SK-N-SH treated with all-trans-retinoic acid at 6 μM for 48 hours (cell line): Measurements from ENCODE around the gene SF1.

Experiments
- ATAC-seq: fragments of 200-7000 bp; cut with Tn5 transposase; 3 replicates; pipeline ENCODE4 v1.9.1; 2020; ENCODE audit warnings: mild to moderate bottlenecking, moderate library complexity
- ARNTL ChIP-seq: fragments of 450-650 bp; formaldehyde crosslinking; IDR thresholded peaks from 2 replicates; pipeline ENCODE4 v1.5.0; 2020; ENCODE audit warnings: low read depth, mild to moderate bottlenecking, moderate library complexity, borderline replicate concordance
- BACH2 ChIP-seq: fragments of 250-450 bp; sonication (Bioruptor Pico); IDR thresholded peaks from 2 replicates; pipeline ENCODE4 v1.9.0; 2021; ENCODE audit warnings: mild to moderate bottlenecking, borderline replicate concordance
- CSDC2 ChIP-seq: fragments of 250-450 bp; sonication (Bioruptor Pico); IDR thresholded peaks from 2 replicates; pipeline ENCODE4 v1.5.0; 2020; ENCODE audit warnings: mild to moderate bottlenecking, moderate library complexity
- ESRRG ChIP-seq: fragments of 250-450 bp; sonication (Bioruptor Pico); IDR thresholded peaks from 2 replicates; pipeline ENCODE4 v1.6.1; 2021; ENCODE audit warnings: mild to moderate bottlenecking
- GLIS3 ChIP-seq: fragments of 250-450 bp; sonication (Bioruptor Pico); IDR thresholded peaks from 2 replicates; pipeline ENCODE4 v1.5.0; 2020; ENCODE audit warnings: mild to moderate bottlenecking, moderate library complexity
- ISL1 ChIP-seq: fragments of 250-450 bp; sonication (Bioruptor Pico); IDR thresholded peaks from 2 replicates; pipeline ENCODE4 v2.1.2; 2022; ENCODE audit warnings: mild to moderate bottlenecking, moderate library complexity
- OSR1 ChIP-seq: fragments of 250-450 bp; sonication (Bioruptor Pico); IDR thresholded peaks from 2 replicates; pipeline ENCODE4 v1.8.0; 2022; ENCODE audit warnings: moderate library complexity, mild to moderate bottlenecking, inconsistent platforms
- PPARA ChIP-seq: fragments of 250-450 bp; sonication (Bioruptor Pico); IDR thresholded peaks from 2 replicates; pipeline ENCODE4 v1.5.0; 2020; ENCODE audit warnings: mild to moderate bottlenecking, borderline replicate concordance
- RARB ChIP-seq: fragments of 250-450 bp; sonication (Bioruptor Pico); IDR thresholded peaks from 2 replicates; pipeline ENCODE4 v1.8.0; 2021; ENCODE audit warnings: mild to moderate bottlenecking, moderate library complexity
- TCF4 ChIP-seq: fragments of 250-450 bp; sonication (Bioruptor Pico); IDR thresholded peaks from 2 replicates; pipeline ENCODE4 v1.8.0; 2021; ENCODE audit warnings: mild to moderate bottlenecking, moderate library complexity, borderline replicate concordance
- TOX ChIP-seq: fragments of 250-450 bp; sonication (Bioruptor Pico); IDR thresholded peaks from 2 replicates; pipeline ENCODE4 v1.8.0; 2021; ENCODE audit warnings: mild to moderate bottlenecking, moderate library complexity, borderline replicate concordance
- ZFP3 ChIP-seq: fragments of 250-450 bp; sonication (Bioruptor Pico); IDR thresholded peaks from 2 replicates; pipeline ENCODE4 v1.5.0; 2020; ENCODE audit warnings: mild to moderate bottlenecking, moderate library complexity
- ZFP30 ChIP-seq: fragments of 450-650 bp; formaldehyde crosslinking; IDR thresholded peaks from 2 replicates; pipeline ENCODE4 v1.5.0; 2022; ENCODE audit warnings: mild to moderate bottlenecking, moderate library complexity
- ZNF565 ChIP-seq: fragments of 450-650 bp; formaldehyde crosslinking; conservative IDR thresholded peaks from 2 replicates; pipeline ENCODE4 v1.5.0; 2020; ENCODE audit warnings: low read depth, mild to moderate bottlenecking, moderate library complexity
- ZNF8 ChIP-seq: fragments of 450-650 bp; formaldehyde crosslinking; IDR thresholded peaks from 2 replicates; pipeline ENCODE4 v1.5.0; 2020; ENCODE audit warnings: mild to moderate bottlenecking, moderate library complexity
- TF ChIP-seq, protein P1 (sequence below): fragments of 250-450 bp; sonication (Bioruptor Pico); IDR thresholded peaks from 2 replicates; pipeline ENCODE4 v1.8.0; 2020; ENCODE audit warnings: mild to moderate bottlenecking, moderate library complexity, borderline replicate concordance
- TF ChIP-seq, protein P2 (sequence below): fragments of 250-450 bp; sonication (Bioruptor Pico); IDR thresholded peaks from 2 replicates; pipeline ENCODE4 v1.5.1; 2021; ENCODE audit warnings: mild to moderate bottlenecking, moderate library complexity
- TF ChIP-seq, protein P3 (sequence below): fragments of 250-450 bp; sonication (Bioruptor Pico); IDR thresholded peaks from 2 replicates; pipeline ENCODE4 v1.5.1; 2020; ENCODE audit warnings: low read depth, mild to moderate bottlenecking, moderate library complexity
- TF ChIP-seq, protein P4 (sequence below): fragments of 250-450 bp; sonication (Bioruptor Pico); IDR thresholded peaks from 2 replicates; pipeline ENCODE4 v1.8.0; 2021; ENCODE audit warnings: low read depth, mild to moderate bottlenecking, moderate library complexity, borderline replicate concordance
- TF ChIP-seq, protein P5 (sequence below): fragments of 250-450 bp; sonication (Bioruptor Pico); IDR thresholded peaks from 2 replicates; pipeline ENCODE4 v1.5.0; 2020; ENCODE audit warnings: mild to moderate bottlenecking, moderate library complexity

The SF1 gene

DNA sequence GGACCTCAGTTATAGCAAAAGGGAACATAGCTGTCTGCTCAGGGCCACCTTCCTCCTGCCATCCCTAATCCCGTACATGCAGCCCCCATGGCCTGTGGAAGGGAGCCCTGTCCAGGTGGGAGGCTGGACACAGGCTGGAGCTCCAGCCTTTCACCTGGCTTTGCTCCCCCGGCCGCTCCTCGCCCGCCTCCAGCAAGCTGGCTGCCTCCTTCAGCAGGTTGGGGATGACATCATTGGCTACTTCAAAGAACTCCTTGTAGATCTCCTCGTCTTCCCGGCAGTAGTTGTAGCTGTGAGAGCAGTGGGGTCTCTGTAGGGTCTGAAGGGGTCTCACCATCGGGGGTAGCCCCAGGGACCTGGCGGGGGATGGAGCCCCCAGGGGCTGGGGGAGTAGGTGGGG is 27.1 kb upstream of the SF1 start (continued):
- TF ChIP-seq, protein P1, sequence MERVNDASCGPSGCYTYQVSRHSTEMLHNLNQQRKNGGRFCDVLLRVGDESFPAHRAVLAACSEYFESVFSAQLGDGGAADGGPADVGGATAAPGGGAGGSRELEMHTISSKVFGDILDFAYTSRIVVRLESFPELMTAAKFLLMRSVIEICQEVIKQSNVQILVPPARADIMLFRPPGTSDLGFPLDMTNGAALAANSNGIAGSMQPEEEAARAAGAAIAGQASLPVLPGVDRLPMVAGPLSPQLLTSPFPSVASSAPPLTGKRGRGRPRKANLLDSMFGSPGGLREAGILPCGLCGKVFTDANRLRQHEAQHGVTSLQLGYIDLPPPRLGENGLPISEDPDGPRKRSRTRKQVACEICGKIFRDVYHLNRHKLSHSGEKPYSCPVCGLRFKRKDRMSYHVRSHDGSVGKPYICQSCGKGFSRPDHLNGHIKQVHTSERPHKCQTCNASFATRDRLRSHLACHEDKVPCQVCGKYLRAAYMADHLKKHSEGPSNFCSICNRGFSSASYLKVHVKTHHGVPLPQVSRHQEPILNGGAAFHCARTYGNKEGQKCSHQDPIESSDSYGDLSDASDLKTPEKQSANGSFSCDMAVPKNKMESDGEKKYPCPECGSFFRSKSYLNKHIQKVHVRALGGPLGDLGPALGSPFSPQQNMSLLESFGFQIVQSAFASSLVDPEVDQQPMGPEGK = no peak

DNA sequence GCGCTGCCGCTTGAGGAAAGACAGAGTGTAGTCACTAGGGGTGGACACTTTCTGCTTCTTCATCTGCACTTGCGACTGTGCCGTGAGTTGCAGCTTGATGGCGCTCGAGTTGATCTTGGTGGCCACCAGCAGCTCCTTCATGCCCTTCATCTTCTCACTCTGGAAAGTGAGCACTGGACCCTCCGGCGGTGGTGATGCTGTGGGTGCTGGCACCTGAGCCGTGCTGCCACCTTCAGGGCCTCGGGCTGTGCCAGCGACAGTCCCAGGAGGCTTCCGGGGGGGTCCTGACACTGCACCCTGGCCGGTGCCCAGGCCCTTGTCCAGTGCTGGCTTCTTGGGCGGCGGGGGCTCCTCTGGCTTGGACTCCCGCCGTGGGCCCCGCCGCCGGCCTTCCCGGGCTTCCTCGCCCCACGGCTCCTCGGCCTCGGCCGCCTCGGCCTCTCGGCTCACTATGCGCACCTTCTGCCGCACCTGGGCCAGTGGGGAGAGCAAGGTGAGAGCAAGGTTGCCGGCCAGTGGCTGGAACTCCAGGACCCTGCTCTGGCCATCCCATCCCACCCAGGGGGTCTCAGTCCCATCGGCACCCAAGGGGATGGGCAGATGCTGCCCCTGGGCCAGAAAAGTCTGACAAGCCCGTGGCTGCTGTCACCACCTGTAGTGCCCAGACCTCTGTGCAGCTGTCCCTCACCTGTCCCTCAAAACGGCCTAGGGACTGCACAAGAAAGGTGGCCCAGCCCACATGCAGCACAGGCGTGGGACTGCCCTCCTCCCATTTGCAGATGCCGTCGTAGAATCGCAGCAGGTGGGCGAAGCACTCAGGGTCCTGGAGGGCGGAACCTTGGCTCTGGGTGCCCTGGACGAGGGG is 26.2 kb upstream of the SF1 start:
- no peak for ATAC-seq
- TF ChIP-seq ISL1 (CRISPR knock-in tag) (no peak), PPARA (CRISPR knock-in tag) (no peak), ARNTL (no peak), ZNF565 (no peak)

DNA sequence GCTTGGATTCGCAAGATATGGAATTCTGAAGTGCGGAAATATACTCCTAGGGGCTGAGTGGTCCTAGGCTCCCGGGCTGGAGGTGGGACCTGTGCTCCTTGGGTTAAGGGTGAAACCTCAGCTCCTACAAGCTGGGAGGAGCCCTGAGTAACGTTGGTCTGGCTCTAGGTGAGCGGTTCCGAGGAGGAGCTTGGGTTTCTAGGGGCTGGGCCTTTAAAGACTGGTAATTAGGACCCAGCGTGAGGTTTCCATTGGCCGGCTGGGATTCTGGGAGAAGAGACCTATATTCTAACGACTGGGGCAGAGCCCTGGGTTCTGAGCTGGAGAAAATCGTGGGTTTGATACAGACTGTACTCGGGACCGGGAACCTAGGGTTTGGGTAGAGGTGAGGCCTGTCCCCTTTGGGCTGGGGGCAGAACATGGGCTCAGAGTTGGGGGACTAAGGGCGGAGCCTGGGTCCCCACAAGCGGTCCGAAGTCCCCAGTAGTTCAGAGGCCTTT is 25.6 kb upstream of the SF1 start:
- TF ChIP-seq PPARA (CRISPR knock-in tag) (no peak), ARNTL (no peak), ZNF8 (CRISPR knock-in tag) (no peak), ESRRG (CRISPR knock-in tag) (no peak), RARB (no peak), GLIS3 (CRISPR knock-in tag) (no peak)
- peak; percentile 39 for ATAC-seq

DNA sequence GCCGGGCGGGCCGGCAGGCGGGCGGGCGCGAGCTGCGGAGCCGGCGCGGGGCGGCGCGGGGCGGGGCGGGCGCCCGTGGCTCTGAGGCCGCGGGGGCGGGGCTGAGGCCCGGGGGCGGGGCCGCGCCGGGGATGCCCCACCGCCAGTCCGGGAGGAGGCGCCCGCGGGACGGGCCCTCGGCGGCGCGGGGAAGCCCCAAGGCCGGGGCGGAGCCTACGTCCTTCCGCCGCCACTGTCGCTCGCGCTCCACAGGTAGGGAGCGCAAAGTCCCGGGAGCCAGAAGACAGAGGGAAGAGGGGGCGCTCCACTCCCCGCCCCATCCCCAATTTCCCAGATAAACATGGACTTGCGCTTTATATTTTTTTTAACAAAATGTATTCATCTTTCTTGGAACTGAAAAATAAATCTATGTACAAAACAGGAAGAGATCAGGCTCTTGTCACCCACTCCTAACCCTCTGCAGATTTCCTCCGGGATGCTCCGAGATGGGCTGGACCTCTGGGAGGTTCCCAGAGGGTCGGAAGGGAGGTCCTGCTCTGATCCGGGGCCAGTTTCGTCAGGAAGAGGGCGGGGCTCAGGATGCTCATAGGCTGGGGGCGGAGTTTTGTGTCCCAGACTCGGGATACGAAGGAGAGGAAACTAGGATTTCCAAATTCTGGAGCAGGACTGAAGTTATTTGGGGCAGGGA is 25.0 kb upstream of the SF1 start, which contains the start of gene MAP4K2:
MAP4K2 (minus strand) TSS at position 57 of the 688 bp plus-strand sequence. CDS start 65 bp downstream, outside the sequence.
- ATAC-seq = peak; percentile 95
- no peak for TF ChIP-seq ZNF8 (CRISPR knock-in tag)
- TF ChIP-seq, protein P2, sequence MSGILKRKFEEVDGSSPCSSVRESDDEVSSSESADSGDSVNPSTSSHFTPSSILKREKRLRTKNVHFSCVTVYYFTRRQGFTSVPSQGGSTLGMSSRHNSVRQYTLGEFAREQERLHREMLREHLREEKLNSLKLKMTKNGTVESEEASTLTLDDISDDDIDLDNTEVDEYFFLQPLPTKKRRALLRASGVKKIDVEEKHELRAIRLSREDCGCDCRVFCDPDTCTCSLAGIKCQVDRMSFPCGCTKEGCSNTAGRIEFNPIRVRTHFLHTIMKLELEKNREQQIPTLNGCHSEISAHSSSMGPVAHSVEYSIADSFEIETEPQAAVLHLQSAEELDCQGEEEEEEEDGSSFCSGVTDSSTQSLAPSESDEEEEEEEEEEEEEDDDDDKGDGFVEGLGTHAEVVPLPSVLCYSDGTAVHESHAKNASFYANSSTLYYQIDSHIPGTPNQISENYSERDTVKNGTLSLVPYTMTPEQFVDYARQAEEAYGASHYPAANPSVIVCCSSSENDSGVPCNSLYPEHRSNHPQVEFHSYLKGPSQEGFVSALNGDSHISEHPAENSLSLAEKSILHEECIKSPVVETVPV = no peak
- no peak for TF ChIP-seq ZFP3 (CRISPR knock-in tag)
- no peak for TF ChIP-seq RARB
- no peak for TF ChIP-seq OSR1
- TF ChIP-seq CSDC2 (CRISPR knock-in tag) = no peak
- no peak for TF ChIP-seq BACH2 (CRISPR knock-in tag)
- no peak for TF ChIP-seq TOX (CRISPR knock-in tag)
- TF ChIP-seq, protein P3, sequence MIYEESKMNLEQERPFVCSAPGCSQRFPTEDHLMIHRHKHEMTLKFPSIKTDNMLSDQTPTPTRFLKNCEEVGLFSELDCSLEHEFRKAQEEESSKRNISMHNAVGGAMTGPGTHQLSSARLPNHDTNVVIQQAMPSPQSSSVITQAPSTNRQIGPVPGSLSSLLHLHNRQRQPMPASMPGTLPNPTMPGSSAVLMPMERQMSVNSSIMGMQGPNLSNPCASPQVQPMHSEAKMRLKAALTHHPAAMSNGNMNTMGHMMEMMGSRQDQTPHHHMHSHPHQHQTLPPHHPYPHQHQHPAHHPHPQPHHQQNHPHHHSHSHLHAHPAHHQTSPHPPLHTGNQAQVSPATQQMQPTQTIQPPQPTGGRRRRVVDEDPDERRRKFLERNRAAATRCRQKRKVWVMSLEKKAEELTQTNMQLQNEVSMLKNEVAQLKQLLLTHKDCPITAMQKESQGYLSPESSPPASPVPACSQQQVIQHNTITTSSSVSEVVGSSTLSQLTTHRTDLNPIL (CRISPR knock-in tag) = no peak
- no peak for TF ChIP-seq ZFP30 (CRISPR knock-in tag)
- TF ChIP-seq ESRRG (CRISPR knock-in tag) = no peak
- no peak for TF ChIP-seq TCF4 (CRISPR knock-in tag)
- TF ChIP-seq PPARA (CRISPR knock-in tag) = no peak
- TF ChIP-seq, protein P1 = no peak
- no peak for TF ChIP-seq ARNTL
- no peak for TF ChIP-seq GLIS3 (CRISPR knock-in tag)
- no peak for TF ChIP-seq ISL1 (CRISPR knock-in tag)
- TF ChIP-seq, protein P4, sequence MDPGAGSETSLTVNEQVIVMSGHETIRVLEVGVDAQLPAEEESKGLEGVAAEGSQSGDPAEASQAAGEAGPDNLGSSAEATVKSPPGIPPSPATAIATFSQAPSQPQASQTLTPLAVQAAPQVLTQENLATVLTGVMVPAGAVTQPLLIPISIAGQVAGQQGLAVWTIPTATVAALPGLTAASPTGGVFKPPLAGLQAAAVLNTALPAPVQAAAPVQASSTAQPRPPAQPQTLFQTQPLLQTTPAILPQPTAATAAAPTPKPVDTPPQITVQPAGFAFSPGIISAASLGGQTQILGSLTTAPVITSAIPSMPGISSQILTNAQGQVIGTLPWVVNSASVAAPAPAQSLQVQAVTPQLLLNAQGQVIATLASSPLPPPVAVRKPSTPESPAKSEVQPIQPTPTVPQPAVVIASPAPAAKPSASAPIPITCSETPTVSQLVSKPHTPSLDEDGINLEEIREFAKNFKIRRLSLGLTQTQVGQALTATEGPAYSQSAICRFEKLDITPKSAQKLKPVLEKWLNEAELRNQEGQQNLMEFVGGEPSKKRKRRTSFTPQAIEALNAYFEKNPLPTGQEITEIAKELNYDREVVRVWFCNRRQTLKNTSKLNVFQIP (CRISPR knock-in tag) = no peak
- no peak for TF ChIP-seq ZNF565
- TF ChIP-seq, protein P5, sequence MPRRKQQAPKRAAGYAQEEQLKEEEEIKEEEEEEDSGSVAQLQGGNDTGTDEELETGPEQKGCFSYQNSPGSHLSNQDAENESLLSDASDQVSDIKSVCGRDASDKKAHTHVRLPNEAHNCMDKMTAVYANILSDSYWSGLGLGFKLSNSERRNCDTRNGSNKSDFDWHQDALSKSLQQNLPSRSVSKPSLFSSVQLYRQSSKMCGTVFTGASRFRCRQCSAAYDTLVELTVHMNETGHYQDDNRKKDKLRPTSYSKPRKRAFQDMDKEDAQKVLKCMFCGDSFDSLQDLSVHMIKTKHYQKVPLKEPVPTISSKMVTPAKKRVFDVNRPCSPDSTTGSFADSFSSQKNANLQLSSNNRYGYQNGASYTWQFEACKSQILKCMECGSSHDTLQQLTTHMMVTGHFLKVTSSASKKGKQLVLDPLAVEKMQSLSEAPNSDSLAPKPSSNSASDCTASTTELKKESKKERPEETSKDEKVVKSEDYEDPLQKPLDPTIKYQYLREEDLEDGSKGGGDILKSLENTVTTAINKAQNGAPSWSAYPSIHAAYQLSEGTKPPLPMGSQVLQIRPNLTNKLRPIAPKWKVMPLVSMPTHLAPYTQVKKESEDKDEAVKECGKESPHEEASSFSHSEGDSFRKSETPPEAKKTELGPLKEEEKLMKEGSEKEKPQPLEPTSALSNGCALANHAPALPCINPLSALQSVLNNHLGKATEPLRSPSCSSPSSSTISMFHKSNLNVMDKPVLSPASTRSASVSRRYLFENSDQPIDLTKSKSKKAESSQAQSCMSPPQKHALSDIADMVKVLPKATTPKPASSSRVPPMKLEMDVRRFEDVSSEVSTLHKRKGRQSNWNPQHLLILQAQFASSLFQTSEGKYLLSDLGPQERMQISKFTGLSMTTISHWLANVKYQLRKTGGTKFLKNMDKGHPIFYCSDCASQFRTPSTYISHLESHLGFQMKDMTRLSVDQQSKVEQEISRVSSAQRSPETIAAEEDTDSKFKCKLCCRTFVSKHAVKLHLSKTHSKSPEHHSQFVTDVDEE (CRISPR knock-in tag) = no peak
